Loucy (cell line): ENCODE measurements around the gene GUSB.

ENCODE experiments used
- CTCF ChIP-seq: fragments of 200-600 bp; sonication (generic); conservative IDR thresholded peaks from 2 replicates; pipeline ENCODE4 v1.5.1; 2014; ENCODE audit warnings: mild to moderate bottlenecking, antibody characterized with exemption, low read length
- EZH2phosphoT487 ChIP-seq: fragments of 200-600 bp; IDR thresholded peaks from 2 replicates; pipeline ENCODE4 v1.6.1; 2018; ENCODE audit warnings: antibody characterized with exemption, mild to moderate bottlenecking, moderate library complexity, borderline replicate concordance

- TF ChIP-seq CTCF: no peak
- TF ChIP-seq EZH2phosphoT487: no peak
Observed at GRCh38 chr7:65955718-65956117, 26.3 kb downstream of the GUSB start.
